Peyer's patch (tissue), 4 donors: Measurements from ENCODE around the gene SHC2. TPM values are rescaled to one million over a fixed set of nuclear protein-coding genes. Genes with fewer than 3 reads are reported as not detected.
A peak's percentile ranks its signal among the peaks of the same experiment; 100 is the strongest.
"Not testable (repeated sequence)": the region's sequence is repeated elsewhere in the genome, so short reads cannot be mapped to it uniquely, and the experiment has no call there.

Experiments used
- DNase-seq, 3 donors: peaks; one replicate each; pipeline ENCODE4 v3.0.0-alpha.2; 2017 to 2019
- H3K27ac ChIP-seq, 4 donors: fragments of 200-600 bp; sonication (generic); one replicate each; pipeline ENCODE4 v1.5.1; 2016 to 2019
- H3K27me3 ChIP-seq, 2 donors: fragments of 200-600 bp; sonication (generic); one replicate each; pipeline ENCODE4 v1.5.1; 2019
- H3K36me3 ChIP-seq, 3 donors: fragments of 200-600 bp; sonication (generic); one replicate each; pipeline ENCODE4 v1.5.1; 2016 to 2019
- H3K4me1 ChIP-seq, 4 donors: fragments of 200-600 bp; sonication (generic); one replicate each; pipeline ENCODE4 v1.5.1; 2016 to 2019
- H3K4me3 ChIP-seq, 4 donors: fragments of 200-600 bp; sonication (generic); 1 replicate in 3 of 4; 2 replicates in 1 of 4; pipeline ENCODE4 v1.5.1; 2016 to 2019; ENCODE audit warnings: mild to moderate bottlenecking in 1 of 4
- H3K9me3 ChIP-seq, 4 donors: fragments of 200-600 bp; sonication (generic); one replicate each; pipeline ENCODE4 v1.5.1; 2016 to 2019; ENCODE audit warnings: mild to moderate bottlenecking in 1 of 4
- POLR2A ChIP-seq, 2 donors: fragments of 450-650 bp; IDR thresholded peaks; one replicate each; pipeline ENCODE4 v1.5.1; 2017; ENCODE audit warnings: antibody characterized with exemption in 2 of 2, mild to moderate bottlenecking in 2 of 2, moderate library complexity in 2 of 2
- total RNA-seq, 4 donors: library from RNA; depleted of rRNA; stranded (reverse); fragments of >200 nt; gene quantifications; one replicate each; pipeline ENCODE4 v1.1.0, GENCODE V29; 2016
- TF ChIP-seq, protein P1 (sequence below), 6 experiments: fragments of 450-650 bp in 4 of 6; fragments of 200-600 bp in 2 of 6; sonication (generic) in 1 of 6; IDR thresholded peaks; one replicate each; pipeline ENCODE4 v1.5.1; 2017 to 2019; ENCODE audit warnings: antibody characterized with exemption in 6 of 6, mild to moderate bottlenecking in 3 of 6, moderate library complexity in 1 of 6

SHC2 gene
- total RNA-seq, 4 donors from 2014 or later: 9.5 to 33.0 (median 18.3) TPM

GRCh38 chr19:383922-384798 lies 76.7 kb downstream of the SHC2 start:
- no peak overlapping the region for H3K27ac ChIP-seq
- H3K27me3 ChIP-seq: no peaks in the 10 kb centered on the region
- no peak overlapping the region for H3K4me3 ChIP-seq
- H3K36me3 ChIP-seq: no peaks in the 10 kb centered on the region
- DNase-seq: peak in 2 of 3 donors; percentile 10 to 47
- TF ChIP-seq POLR2A (IDR thresholded peaks at IDR 0.05): no peak
- TF ChIP-seq, protein P1, sequence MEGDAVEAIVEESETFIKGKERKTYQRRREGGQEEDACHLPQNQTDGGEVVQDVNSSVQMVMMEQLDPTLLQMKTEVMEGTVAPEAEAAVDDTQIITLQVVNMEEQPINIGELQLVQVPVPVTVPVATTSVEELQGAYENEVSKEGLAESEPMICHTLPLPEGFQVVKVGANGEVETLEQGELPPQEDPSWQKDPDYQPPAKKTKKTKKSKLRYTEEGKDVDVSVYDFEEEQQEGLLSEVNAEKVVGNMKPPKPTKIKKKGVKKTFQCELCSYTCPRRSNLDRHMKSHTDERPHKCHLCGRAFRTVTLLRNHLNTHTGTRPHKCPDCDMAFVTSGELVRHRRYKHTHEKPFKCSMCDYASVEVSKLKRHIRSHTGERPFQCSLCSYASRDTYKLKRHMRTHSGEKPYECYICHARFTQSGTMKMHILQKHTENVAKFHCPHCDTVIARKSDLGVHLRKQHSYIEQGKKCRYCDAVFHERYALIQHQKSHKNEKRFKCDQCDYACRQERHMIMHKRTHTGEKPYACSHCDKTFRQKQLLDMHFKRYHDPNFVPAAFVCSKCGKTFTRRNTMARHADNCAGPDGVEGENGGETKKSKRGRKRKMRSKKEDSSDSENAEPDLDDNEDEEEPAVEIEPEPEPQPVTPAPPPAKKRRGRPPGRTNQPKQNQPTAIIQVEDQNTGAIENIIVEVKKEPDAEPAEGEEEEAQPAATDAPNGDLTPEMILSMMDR (IDR thresholded peaks at IDR 0.05): peak in 3 of 6 experiments; percentile 35 to 41 (median 38)
- H3K4me1 ChIP-seq: no peaks in the 10 kb centered on the region
- no peaks in the 10 kb centered on the region for H3K9me3 ChIP-seq

GRCh38 chr19:383040-383439 lies 77.8 kb downstream of the SHC2 start:
- DNase-seq: peak in 1 of 3 donors; percentile 20
- no peak overlapping the region for H3K27ac ChIP-seq
- H3K9me3 ChIP-seq: no peaks in the 10 kb centered on the region
- no peaks in the 10 kb centered on the region for H3K4me1 ChIP-seq
- no peak for TF ChIP-seq POLR2A (IDR thresholded peaks at IDR 0.05)
- TF ChIP-seq, protein P1 (IDR thresholded peaks at IDR 0.05): no peak
- no peaks in the 10 kb centered on the region for H3K36me3 ChIP-seq
- H3K4me3 ChIP-seq: no peak overlapping the region
- H3K27me3 ChIP-seq: no peaks in the 10 kb centered on the region

DNA sequence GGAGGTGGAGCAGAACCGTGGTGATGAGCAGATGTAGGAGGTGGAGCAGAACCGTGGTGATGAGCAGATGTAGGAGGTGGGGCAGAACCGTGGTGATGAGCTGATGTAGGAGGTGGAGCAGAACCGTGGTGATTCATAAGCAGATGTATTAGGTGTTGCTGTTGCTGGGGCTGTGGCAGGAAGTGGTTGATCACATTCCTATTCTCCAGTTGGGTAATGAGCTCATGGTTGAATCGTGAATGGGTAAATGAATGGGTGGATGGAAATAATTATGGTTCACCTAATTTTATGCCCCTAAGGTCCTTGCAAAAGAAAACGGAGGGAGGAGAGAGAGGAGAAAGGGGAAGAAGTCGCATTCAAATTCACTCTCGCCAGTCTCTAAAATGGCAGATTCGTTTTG lies 78.3 kb downstream of the SHC2 start:
- not testable (repeated sequence) for H3K27ac ChIP-seq, H3K4me3 ChIP-seq, H3K27me3 ChIP-seq, H3K4me1 ChIP-seq, H3K36me3 ChIP-seq, H3K9me3 ChIP-seq
- DNase-seq: peak in 1 of 3 donors; percentile 14

- H3K4me3 ChIP-seq, H3K27ac ChIP-seq, DNase-seq, H3K9me3 ChIP-seq, H3K36me3 ChIP-seq, H3K4me1 ChIP-seq, H3K27me3 ChIP-seq: not testable (repeated sequence)
Observed at GRCh38 chr19:381901-382300, 78.9 kb downstream of the SHC2 start.

GRCh38 chr19:380618-381219 lies 80.1 kb downstream of the SHC2 start:
- not testable (repeated sequence) for H3K4me3 ChIP-seq, H3K36me3 ChIP-seq, DNase-seq, H3K27me3 ChIP-seq, H3K9me3 ChIP-seq, H3K4me1 ChIP-seq, H3K27ac ChIP-seq

DNA sequence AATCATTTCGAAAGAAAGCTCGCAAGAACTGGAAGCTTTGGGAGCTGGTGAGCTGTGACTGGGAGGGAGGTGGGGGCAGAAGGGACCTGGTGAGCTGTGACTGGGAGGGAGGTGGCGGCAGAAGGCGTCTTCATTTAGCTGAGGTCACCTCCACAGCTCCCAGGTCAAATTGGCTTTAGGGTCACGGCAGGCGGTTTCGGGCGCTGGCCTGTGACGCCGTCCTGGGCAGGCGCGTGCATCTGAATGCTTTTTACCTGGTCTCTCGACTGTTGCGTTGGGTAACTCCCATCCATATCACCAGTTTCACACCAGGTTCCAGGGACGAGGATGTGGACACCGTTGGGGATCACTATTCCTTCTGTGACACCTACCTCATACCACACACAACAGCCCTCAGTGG lies 81.0 kb downstream of the SHC2 start:
- Histone ChIP-seq H3K9me3 (no peaks in the 10 kb centered on the region), H3K4me1 (no peaks in the 10 kb centered on the region), H3K27ac (no peak overlapping the region), H3K27me3 (no peaks in the 10 kb centered on the region), H3K36me3 (no peaks in the 10 kb centered on the region), H3K4me3 (no peak overlapping the region)
- peak in 2 of 3 donors; percentile 8 to 30 for DNase-seq
- TF ChIP-seq, protein P1 (IDR thresholded peaks at IDR 0.05): no peak
- no peak for TF ChIP-seq POLR2A (IDR thresholded peaks at IDR 0.05)

DNA sequence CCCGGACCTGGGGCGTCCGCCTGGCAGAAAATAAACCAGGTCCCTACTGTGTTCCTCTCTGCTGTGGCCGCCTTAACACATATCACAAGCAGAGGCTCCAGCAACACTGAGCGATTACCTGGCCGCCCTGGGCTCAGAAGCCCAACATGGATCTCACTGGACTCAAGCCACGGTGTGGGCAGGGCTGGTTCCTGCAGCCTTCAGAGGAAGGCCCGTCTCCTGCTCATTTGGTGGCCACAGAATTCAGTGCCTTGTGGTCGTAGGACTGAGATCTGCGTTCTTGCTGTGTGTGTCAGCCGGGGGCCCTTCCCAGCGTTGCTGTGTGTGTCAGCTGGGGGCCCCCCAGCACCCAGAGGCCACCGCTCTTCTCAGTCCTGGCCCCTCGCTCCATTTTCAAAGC lies 82.1 kb downstream of the SHC2 start:
- Histone ChIP-seq H3K27ac (no peak overlapping the region), H3K36me3 (no peaks in the 10 kb centered on the region), H3K9me3 (no peaks in the 10 kb centered on the region), H3K4me1 (no peaks in the 10 kb centered on the region), H3K27me3 (no peaks in the 10 kb centered on the region), H3K4me3 (no peak overlapping the region)
- TF ChIP-seq POLR2A (IDR thresholded peaks at IDR 0.05): no peak
- TF ChIP-seq, protein P1 (IDR thresholded peaks at IDR 0.05): no peak
- DNase-seq: peak in 2 of 3 donors; percentile 4 to 12
